Loucy (cell line): ENCODE data around the gene NFATC1.

Source experiments
- H2AFZ ChIP-seq: fragments of 200-600 bp; sonication (generic); 2 replicates; pipeline ENCODE4 v1.6.0; 2016; ENCODE audit warnings: antibody characterized with exemption, mild to moderate bottlenecking, low read length, moderate library complexity
- H3F3A ChIP-seq: fragments of 200-600 bp; 2 replicates; pipeline ENCODE4 v1.6.0; 2016; ENCODE audit warnings: antibody characterized with exemption, low read depth, mild to moderate bottlenecking
- H3K27me3 ChIP-seq: fragments of 200-600 bp; sonication (generic); 2 replicates; pipeline ENCODE4 v1.6.1; 2014; ENCODE audit warnings: low read length, mild to moderate bottlenecking; ENCODE audit not compliant: insufficient read depth, poor library complexity, severe bottlenecking
- H3K36me3 ChIP-seq: fragments of 200-600 bp; sonication (generic); 2 replicates; pipeline ENCODE4 v1.6.1; 2016; ENCODE audit warnings: low read length; ENCODE audit not compliant: insufficient read depth
- H3K4me1 ChIP-seq: fragments of 200-600 bp; sonication (generic); 2 replicates; pipeline ENCODE4 v1.5.1; 2014; ENCODE audit warnings: low read length, mild to moderate bottlenecking; ENCODE audit not compliant: insufficient read depth, poor library complexity, severe bottlenecking
- H3K4me2 ChIP-seq: fragments of 200-600 bp; sonication (generic); 2 replicates; pipeline ENCODE4 v1.6.0; 2014; ENCODE audit warnings: antibody characterized with exemption, low read length, low read depth, mild to moderate bottlenecking; ENCODE audit not compliant: poor library complexity, severe bottlenecking
- H3K4me3 ChIP-seq: fragments of 200-600 bp; sonication (generic); 2 replicates; pipeline ENCODE4 v1.5.1; 2014; ENCODE audit warnings: low read length, mild to moderate bottlenecking, mixed read lengths; ENCODE audit not compliant: poor library complexity, severe bottlenecking
- H3K79me2 ChIP-seq: fragments of 200-600 bp; sonication (generic); 2 replicates; pipeline ENCODE4 v1.6.1; 2014; ENCODE audit warnings: low read length; ENCODE audit not compliant: insufficient read depth
- H3K9ac ChIP-seq: fragments of 200-600 bp; sonication (generic); 2 replicates; pipeline ENCODE4 v1.6.0; 2014; ENCODE audit warnings: mild to moderate bottlenecking, low read depth, low read length, moderate library complexity; ENCODE audit not compliant: poor library complexity, severe bottlenecking
- H3K9me2 ChIP-seq: fragments of 200-600 bp; sonication (generic); replicated peaks from 2 replicates; pipeline ENCODE4 v1.6.1; 2016; ENCODE audit warnings: low read depth, low read length, mixed read lengths
- H3K9me3 ChIP-seq: fragments of 200-600 bp; sonication (generic); 2 replicates; pipeline ENCODE4 v1.6.1; 2014; ENCODE audit warnings: mild to moderate bottlenecking, antibody characterized with exemption, low read length, low read depth; ENCODE audit not compliant: insufficient read depth
- H4K20me1 ChIP-seq: fragments of 200-600 bp; sonication (generic); 2 replicates; pipeline ENCODE4 v1.6.0; 2014; ENCODE audit warnings: antibody characterized with exemption, low read length, mild to moderate bottlenecking; ENCODE audit not compliant: insufficient read depth, poor library complexity, severe bottlenecking
- CTCF ChIP-seq: fragments of 200-600 bp; sonication (generic); conservative IDR thresholded peaks from 2 replicates; pipeline ENCODE4 v1.5.1; 2014; ENCODE audit warnings: mild to moderate bottlenecking, antibody characterized with exemption, low read length
- EZH2phosphoT487 ChIP-seq: fragments of 200-600 bp; IDR thresholded peaks from 2 replicates; pipeline ENCODE4 v1.6.1; 2018; ENCODE audit warnings: antibody characterized with exemption, mild to moderate bottlenecking, moderate library complexity, borderline replicate concordance

NFATC1 gene

DNA sequence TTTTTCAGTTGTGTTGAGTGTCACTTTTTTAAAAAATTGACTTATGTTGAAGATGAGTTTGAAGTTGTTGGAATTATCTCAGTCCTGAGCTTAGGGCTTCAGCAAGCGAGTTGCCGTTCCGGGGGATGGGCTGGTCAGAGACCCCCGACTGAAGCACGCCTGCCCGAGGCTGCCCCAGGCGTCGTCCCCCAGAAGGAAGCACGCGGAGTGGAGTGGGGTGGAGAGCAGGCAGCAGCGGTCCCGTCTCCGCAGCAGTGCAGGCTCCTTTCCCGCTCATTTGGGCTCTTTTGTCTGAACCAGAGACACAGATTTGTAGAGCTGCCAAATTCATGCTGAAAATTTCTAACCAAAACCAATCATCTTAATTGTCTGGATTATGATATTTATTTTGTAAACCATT, 33.7 kb downstream of the NFATC1 start:
- H3K9ac ChIP-seq, result no peak overlapping the region
- H3K9me2 ChIP-seq, result no peaks in the 10 kb centered on the region
- H3F3A ChIP-seq, result no peaks in the 10 kb centered on the region
- no peak overlapping the region for H2AFZ ChIP-seq
- H4K20me1 ChIP-seq, result no peaks in the 10 kb centered on the region
- H3K27me3 ChIP-seq, result peaks cover 7% of the 10 kb centered on the region
- no peak overlapping the region for H3K4me2 ChIP-seq
- no peaks in the 10 kb centered on the region for H3K4me1 ChIP-seq
- peaks cover 7% of the 10 kb centered on the region; the same call in 1 of the 2 replicates for H3K36me3 ChIP-seq
- TF ChIP-seq CTCF (no peak), EZH2phosphoT487 (no peak)
- 0 out of 2 replicates have a peak, but pooled peaks cover 4% of the 10 kb centered on the region for H3K79me2 ChIP-seq
- H3K4me3 ChIP-seq, result no peak overlapping the region
- H3K9me3 ChIP-seq, result no peaks in the 10 kb centered on the region

GRCh38 chr18:79429785-79430281, 34.1 kb downstream of the NFATC1 start:
- no peaks in the 10 kb centered on the region for H3K9me3 ChIP-seq
- peaks cover 10% of the 10 kb centered on the region; the same call in 1 of the 2 replicates for H3K36me3 ChIP-seq
- TF ChIP-seq EZH2phosphoT487 (no peak), CTCF (no peak)
- peaks cover 3% of the 10 kb centered on the region for H3K27me3 ChIP-seq
- no peaks in the 10 kb centered on the region for H3F3A ChIP-seq
- H3K4me1 ChIP-seq, result no peaks in the 10 kb centered on the region
- 0 out of 2 replicates have a peak, but pooled peaks cover 4% of the 10 kb centered on the region for H3K79me2 ChIP-seq
- no peak overlapping the region for H3K9ac ChIP-seq
- H3K4me3 ChIP-seq, result no peak overlapping the region
- no peak overlapping the region for H2AFZ ChIP-seq
- H4K20me1 ChIP-seq, result no peaks in the 10 kb centered on the region
- no peak overlapping the region for H3K4me2 ChIP-seq
- no peaks in the 10 kb centered on the region for H3K9me2 ChIP-seq

DNA sequence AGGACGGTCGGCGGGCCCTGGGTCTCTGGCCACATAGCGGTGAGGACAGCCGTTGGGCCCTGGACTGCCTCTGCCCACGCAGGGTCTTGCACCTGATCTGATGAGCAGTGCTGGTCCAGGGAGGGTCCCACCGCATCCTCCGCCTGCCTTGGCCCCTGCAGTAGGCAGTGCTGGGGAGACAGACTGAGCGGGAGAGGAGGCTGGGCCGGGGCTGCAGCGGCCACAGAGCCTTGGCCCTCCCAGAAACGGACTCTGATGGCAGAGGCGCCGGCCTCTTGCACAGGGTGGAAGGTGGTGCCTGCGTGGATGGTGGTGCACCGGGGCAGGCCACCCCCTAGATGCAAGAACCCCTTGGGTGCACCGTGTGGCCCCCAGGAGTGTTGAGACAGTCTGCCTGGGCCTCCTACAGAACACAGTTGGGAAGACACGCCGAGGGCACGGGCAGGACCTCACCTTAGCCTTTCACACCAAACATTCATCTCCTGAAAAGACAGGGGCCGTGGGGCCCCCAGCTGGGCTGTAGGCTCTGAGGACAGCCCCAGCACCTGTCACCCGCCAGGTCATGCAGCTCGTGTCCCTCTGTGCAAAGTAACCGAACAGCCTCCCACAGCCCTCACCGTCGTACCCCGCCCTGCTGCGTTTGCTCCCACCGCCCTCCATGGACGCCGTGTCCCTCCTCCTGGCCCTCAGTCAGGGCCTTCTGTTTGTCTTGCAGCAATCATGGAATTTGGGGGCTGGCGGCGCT, 36.8 kb downstream of the NFATC1 start:
- H4K20me1 ChIP-seq, result no peaks in the 10 kb centered on the region
- H3K4me2 ChIP-seq, result no peak overlapping the region
- no peaks in the 10 kb centered on the region for H3K9me2 ChIP-seq
- no peaks in the 10 kb centered on the region for H3F3A ChIP-seq
- no peak overlapping the region for H3K4me3 ChIP-seq
- H3K9me3 ChIP-seq, result no peaks in the 10 kb centered on the region
- no peaks in the 10 kb centered on the region for H3K27me3 ChIP-seq
- no peaks in the 10 kb centered on the region for H3K4me1 ChIP-seq
- H3K9ac ChIP-seq, result no peak overlapping the region
- 0 out of 2 replicates have a peak, but pooled peaks cover 4% of the 10 kb centered on the region for H3K79me2 ChIP-seq
- no peak overlapping the region for H2AFZ ChIP-seq
- no peak for TF ChIP-seq EZH2phosphoT487
- no peak for TF ChIP-seq CTCF
- peaks cover 10% of the 10 kb centered on the region; the same call in 1 of the 2 replicates for H3K36me3 ChIP-seq
